Stimulated activated CD4-positive, alpha-beta T cell treated with anti-CD3 and anti-CD28 coated beads, Interleukin-1b, Interleukin-23, amount 100 ng/mL, for 4 hours (primary cell): ENCODE results near the gene ANKZF1.

Experiments used
- DNase-seq, 2 donors: peaks; one replicate each; pipeline ENCODE4 v3.0.0-alpha.2; 2020; ENCODE audit warnings: low read depth in 2 of 2

The ANKZF1 gene

GRCh38 chr2:219279916-219280516 lies 50.4 kb downstream of the ANKZF1 start:
- no peak for DNase-seq

GRCh38 chr2:219280651-219281050 lies 51.0 kb downstream of the ANKZF1 start:
- no peak for DNase-seq

GRCh38 chr2:219281588-219281987 lies 52.0 kb downstream of the ANKZF1 start:
- DNase-seq = no peak

- DNase-seq = no peak
Measured at GRCh38 chr2:219282375-219282774, 52.8 kb downstream of the ANKZF1 start.

GRCh38 chr2:219282943-219283581 lies 53.5 kb downstream of the ANKZF1 start:
- no peak for DNase-seq

GRCh38 chr2:219284501-219285372 lies 55.1 kb downstream of the ANKZF1 start:
- no peak for DNase-seq

- no peak for DNase-seq
Measured at GRCh38 chr2:219285373-219285735, 55.7 kb downstream of the ANKZF1 start.

- no peak for DNase-seq
Measured at GRCh38 chr2:219285894-219286425, 56.4 kb downstream of the ANKZF1 start.
